Activated CD4-positive, CD25-positive, alpha-beta regulatory T cell treated with anti-CD3 and anti-CD28 coated beads, Interleukin-2, amount 50 U/mL, for 16 hours (primary cell): ENCODE measurements around the gene WHRN.

ENCODE experiments used
- DNase-seq: peaks from one replicate; pipeline ENCODE4 v3.0.0-alpha.2; 2020; ENCODE audit warnings: low read depth, low spot score

Gene WHRN

GRCh38 chr9:114472765-114473446 lies 32.4 kb downstream of the WHRN start:
- DNase-seq: no peak

DNA sequence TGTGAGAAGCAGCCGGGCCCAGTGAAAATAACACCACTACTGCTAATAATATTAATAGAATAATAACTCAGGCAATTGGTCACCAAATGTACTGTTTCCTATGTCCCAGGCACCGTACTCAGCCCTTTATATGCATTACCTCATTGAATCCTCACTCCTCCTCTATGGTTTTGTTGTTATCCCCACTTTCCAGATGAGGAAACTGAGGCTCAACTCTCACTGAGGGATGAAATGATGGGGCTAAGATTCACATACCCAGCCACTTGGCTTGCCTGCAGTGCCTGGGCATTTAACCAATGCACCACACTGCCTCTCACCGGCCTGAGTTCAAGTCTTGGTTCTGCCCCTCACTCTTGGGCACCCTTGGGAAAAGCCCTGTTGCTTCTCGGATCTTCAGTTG lies 34.1 kb downstream of the WHRN start:
- no peak for DNase-seq

DNA sequence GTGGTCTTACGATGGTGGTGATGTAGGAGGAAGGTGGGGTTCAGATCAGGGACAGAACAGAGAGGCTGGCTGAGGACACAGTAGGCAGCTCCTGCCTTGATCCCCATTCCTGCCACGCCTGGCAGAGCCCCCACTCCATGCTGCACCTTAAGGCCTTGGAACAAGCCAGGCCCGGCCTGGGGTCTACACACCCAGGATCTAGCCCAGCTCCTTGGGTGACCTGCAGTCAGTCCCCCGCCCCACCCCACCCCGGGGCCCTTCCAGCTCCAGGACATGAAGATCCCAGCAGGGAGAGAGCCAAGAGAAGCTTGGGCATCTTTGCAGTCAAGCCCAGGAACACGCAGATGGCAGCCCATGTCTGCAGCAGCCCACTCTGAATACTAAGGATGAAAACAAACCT lies 34.7 kb downstream of the WHRN start:
- no peak for DNase-seq

DNA sequence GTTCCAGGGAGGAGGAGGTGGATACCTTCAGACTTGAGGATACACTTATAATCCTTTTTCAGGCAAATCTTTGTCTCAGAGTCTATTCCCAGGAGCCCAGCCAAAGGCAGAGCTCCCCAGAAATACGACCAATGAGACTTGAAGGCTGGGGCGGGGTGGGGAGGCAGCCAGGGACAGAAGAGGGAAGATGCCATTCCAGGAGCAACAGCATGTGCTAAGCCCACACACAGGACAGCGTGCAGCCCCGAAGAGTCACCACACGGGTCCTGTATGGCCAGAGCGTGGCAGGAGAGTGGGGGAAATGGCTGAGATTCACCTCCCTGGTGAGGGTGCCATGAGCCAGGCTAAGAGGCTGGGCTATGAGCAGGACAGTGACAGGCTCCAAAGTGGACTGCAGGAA lies 35.2 kb downstream of the WHRN start:
- no peak for DNase-seq

- no peak for DNase-seq
Observed at GRCh38 chr9:114469091-114469853, 36.0 kb downstream of the WHRN start.

DNA sequence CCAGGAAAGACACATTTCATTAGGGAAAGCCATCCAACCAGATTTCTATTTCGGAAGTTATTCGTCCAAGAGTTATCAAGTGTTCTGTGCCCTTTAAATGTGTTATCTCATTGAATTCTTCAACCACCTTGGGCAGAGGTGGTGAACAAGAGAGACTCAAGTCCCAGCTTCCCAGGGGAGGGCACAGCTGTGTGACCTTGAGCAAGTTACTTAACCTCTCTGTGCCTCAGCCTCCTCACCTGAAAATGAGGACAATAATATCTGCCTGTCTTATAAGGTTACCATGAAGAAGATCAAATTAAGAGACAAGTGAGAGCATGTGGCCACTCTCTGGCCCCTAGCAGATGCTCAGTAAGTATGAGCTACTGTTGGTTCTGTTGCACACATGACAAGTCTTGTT lies 37.4 kb downstream of the WHRN start:
- no peak for DNase-seq

GRCh38 chr9:114467226-114467750 lies 38.0 kb downstream of the WHRN start:
- no peak for DNase-seq

- no peak for DNase-seq
Observed at GRCh38 chr9:114465906-114466900, 39.1 kb downstream of the WHRN start.

- DNase-seq: no peak
Observed at GRCh38 chr9:114465417-114465816, 39.9 kb downstream of the WHRN start.

DNA sequence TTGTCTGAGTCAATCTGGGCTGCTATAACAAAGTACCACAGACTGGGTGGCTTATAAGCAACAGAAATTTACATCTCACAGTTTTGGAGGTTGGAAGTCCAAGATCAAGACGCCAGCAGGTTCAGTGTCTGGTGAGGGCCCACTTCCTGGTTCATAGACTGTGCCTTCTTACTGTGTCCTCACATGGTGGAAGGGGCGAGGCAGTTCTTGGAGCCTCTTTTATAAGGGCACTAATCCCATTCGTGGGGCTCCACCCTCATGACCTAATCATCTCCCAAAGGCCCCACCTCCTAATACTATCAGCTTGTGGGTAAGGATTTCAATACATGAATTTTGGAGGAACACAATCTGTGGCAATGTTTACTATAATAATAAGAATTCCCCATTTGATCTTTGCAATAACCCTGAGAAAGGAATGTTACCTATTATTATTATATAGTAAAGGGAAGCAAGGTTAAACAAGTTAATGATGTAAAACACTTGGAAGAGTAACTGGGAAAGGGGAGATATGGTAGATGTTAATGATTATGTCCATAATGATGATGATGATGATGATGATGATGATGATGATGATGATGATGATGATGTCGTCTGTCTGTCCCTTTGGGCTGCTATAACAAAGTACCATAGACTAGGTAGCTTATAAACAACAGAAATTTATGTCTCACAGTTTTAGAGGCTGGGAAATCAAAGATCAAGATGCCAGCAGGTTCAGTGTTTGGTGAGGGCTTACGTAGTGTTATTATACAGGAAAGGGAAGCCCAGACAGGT lies 40.8 kb downstream of the WHRN start:
- no peak for DNase-seq

- DNase-seq: no peak
Observed at GRCh38 chr9:114462791-114463190, 42.5 kb downstream of the WHRN start.

DNA sequence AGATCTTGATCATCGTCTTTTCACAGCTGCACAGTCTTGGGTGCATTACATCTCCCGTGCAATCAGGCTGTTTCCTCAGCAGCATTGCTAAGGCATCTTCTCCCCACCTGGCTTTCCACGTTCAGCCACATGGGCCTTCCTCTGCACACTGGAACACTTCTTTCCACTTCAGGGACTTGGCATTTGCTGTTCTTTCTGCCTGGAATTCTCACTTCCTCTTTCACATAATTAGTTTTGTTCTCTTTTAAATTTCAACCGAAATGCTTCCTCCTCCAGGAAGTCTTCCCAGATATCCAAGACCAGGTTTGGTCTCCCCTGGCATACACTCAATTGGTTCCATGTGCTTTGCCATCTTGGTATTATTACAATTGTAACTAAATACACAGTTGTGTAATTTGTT lies 43.8 kb downstream of the WHRN start:
- DNase-seq: no peak

GRCh38 chr9:114460513-114461199 lies 44.6 kb downstream of the WHRN start:
- DNase-seq: no peak

GRCh38 chr9:114459464-114459863 lies 45.8 kb downstream of the WHRN start:
- no peak for DNase-seq

GRCh38 chr9:114456929-114457328 lies 48.3 kb downstream of the WHRN start:
- DNase-seq: no peak

DNA sequence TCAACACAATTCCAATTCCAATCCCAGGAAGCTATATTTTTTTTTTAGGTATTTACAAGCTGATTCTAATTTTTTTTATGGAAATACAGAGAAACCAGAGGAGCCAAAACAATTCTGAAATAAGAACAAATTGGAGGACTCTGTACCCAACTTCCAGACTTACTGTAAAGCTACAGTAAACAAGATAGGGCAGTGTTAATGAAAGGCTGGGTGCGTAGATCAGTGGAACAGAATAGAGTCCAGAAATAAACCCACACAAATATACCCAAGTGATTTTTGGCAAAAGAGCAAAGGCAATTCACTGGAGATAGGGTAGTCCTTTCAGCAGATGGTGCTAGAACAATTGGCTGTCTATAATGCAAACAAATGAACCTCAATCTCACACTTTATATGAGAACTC lies 50.6 kb downstream of the WHRN start:
- DNase-seq: no peak

DNA sequence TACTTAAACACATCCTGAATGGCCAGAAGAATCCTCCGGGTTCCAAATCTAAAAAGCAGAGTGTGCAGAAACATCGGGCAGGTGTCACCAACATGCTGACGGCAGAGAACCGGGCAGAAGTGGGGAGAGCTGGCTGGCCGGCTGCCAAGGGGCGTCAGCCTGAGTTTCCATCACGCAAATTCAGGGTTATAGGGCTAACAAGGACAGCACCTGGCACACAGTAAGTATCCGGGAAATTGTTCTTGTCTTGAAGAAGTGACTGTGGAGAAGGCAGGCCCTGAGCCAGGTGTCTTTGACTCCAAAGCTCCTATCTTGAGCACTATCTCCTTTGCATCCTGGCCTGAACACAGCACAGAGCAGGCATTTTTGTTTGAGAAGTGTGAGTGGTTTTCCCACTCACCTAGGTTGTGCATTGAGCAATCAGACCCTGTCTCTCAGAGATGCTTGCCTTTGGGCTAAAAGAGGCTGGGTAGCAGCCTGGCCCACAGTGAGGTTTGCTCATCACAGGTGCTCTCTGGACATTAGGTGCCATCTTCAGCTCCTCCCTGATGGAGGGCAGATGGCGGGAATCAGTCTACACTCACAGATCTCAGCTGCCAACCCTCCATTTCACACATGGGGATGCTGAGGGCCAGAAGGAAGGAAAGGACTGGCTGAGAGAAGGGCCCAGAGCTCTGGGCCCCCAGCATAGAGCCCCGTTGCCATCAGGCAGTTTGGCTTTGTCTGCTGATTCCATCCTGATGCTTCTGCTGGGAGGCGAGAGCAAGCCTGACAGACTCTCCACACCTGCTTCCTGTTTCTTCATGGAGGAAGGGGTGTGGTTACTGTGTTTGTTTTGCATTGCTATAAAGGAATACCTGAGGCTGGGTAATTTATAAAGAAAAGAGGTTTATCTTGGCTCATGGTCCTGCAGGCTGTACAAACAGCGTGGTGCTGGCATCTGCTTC lies 52.8 kb downstream of the WHRN start:
- no peak for DNase-seq

- DNase-seq: no peak
Observed at GRCh38 chr9:114451707-114452031, 53.6 kb downstream of the WHRN start.
